HG03469 (cell line): ENCODE data around the gene ANKRD63.

ENCODE experiments used
- ATAC-seq: cut with Tn5 transposase; IDR thresholded peaks from one replicate; pipeline ENCODE4 v1.9.1; 2021; ENCODE audit warnings: mild to moderate bottlenecking, moderate library complexity, moderate number of reproducible peaks; ENCODE audit not compliant: unreplicated experiment

The ANKRD63 gene

GRCh38 chr15:40313531-40314398 is 30.9 kb upstream of the ANKRD63 start:
- no peak for ATAC-seq

- ATAC-seq: no peak
Observed at GRCh38 chr15:40312370-40313158, 29.7 kb upstream of the ANKRD63 start.

- ATAC-seq: no peak
Observed at GRCh38 chr15:40310993-40311392, 28.1 kb upstream of the ANKRD63 start.

GRCh38 chr15:40310001-40310959 is 27.4 kb upstream of the ANKRD63 start:
- no peak for ATAC-seq

- ATAC-seq: no peak
Observed at GRCh38 chr15:40309344-40309862, 26.5 kb upstream of the ANKRD63 start.

- ATAC-seq: peak; percentile 37
Observed at GRCh38 chr15:40307421-40308211, 24.8 kb upstream of the ANKRD63 start, which contains the start of gene PLCB2. Gene PLCB2 (minus strand): TSS chr15:40307935. CDS start chr15:40307672, 263 bp downstream.

- ATAC-seq: no peak
Observed at GRCh38 chr15:40306908-40307307, 24.0 kb upstream of the ANKRD63 start.

GRCh38 chr15:40306371-40306770 is 23.5 kb upstream of the ANKRD63 start:
- ATAC-seq: no peak

GRCh38 chr15:40305281-40305680 is 22.4 kb upstream of the ANKRD63 start:
- ATAC-seq: no peak

GRCh38 chr15:40303576-40303975 is 20.7 kb upstream of the ANKRD63 start:
- ATAC-seq: no peak

GRCh38 chr15:40302981-40303380 is 20.1 kb upstream of the ANKRD63 start:
- no peak for ATAC-seq

- ATAC-seq: no peak
Observed at GRCh38 chr15:40302288-40302886, 19.5 kb upstream of the ANKRD63 start.

GRCh38 chr15:40301467-40302179 is 18.8 kb upstream of the ANKRD63 start:
- no peak for ATAC-seq

- ATAC-seq: no peak
Observed at GRCh38 chr15:40300771-40301170, 17.9 kb upstream of the ANKRD63 start.

GRCh38 chr15:40300367-40300766 is 17.5 kb upstream of the ANKRD63 start:
- ATAC-seq: no peak

GRCh38 chr15:40298216-40298935 is 15.5 kb upstream of the ANKRD63 start:
- ATAC-seq: no peak

- ATAC-seq: no peak
Observed at GRCh38 chr15:40297356-40297755, 14.5 kb upstream of the ANKRD63 start.
